Measurements from ENCODE around the gene PRDM5.

DNA sequence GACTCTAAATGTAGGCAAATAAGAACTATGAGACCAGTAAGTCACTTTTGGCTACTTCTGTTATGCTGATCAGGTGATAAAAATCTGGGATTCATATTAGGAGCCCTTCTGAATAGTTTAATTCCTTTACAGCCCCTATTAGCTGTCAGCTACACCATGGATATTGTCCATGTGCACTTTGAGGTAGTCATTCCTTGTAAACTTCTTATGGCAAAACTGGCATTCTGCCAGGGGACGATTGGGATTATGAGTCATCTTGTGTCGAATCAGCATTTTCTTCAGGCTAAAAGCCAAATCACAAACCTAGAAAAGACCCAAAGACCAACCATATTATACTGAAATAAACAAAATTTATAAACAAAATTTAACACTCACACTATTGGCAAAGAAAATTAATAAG lies 227.6 kb downstream of the PRDM5 start:
- TF ChIP-seq, protein P1, sequence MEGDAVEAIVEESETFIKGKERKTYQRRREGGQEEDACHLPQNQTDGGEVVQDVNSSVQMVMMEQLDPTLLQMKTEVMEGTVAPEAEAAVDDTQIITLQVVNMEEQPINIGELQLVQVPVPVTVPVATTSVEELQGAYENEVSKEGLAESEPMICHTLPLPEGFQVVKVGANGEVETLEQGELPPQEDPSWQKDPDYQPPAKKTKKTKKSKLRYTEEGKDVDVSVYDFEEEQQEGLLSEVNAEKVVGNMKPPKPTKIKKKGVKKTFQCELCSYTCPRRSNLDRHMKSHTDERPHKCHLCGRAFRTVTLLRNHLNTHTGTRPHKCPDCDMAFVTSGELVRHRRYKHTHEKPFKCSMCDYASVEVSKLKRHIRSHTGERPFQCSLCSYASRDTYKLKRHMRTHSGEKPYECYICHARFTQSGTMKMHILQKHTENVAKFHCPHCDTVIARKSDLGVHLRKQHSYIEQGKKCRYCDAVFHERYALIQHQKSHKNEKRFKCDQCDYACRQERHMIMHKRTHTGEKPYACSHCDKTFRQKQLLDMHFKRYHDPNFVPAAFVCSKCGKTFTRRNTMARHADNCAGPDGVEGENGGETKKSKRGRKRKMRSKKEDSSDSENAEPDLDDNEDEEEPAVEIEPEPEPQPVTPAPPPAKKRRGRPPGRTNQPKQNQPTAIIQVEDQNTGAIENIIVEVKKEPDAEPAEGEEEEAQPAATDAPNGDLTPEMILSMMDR (IDR thresholded peaks at IDR 0.05) = no peak
- no peak for TF ChIP-seq POLR2A (IDR thresholded peaks at IDR 0.05)

All from right lobe of liver (tissue), 4 donors.